Body of pancreas (tissue), 4 donors: ENCODE data around the gene CTNNA2.

ENCODE experiments used
- CTCF ChIP-seq, 7 experiments: fragments of 450-650 bp in 4 of 7; fragments of 200-600 bp in 3 of 7; sonication (generic) in 3 of 7; IDR thresholded peaks; one replicate each; pipeline ENCODE4 v1.5.1; 2016 to 2019; ENCODE audit warnings: antibody characterized with exemption in 7 of 7
- POLR2A ChIP-seq, 3 donors: fragments of 450-650 bp; IDR thresholded peaks; one replicate each; pipeline ENCODE4 v1.6.1; 2016; ENCODE audit warnings: antibody characterized with exemption in 3 of 3, mild to moderate bottlenecking in 2 of 3

GRCh38 chr2:79669714-79670113 lies 156.9 kb downstream of the CTNNA2 start:
- TF ChIP-seq CTCF (IDR thresholded peaks at IDR 0.05) (no peak), POLR2A (IDR thresholded peaks at IDR 0.05) (no peak)
